ENCODE results near the gene AGA. TPM values are rescaled to one million over a fixed set of nuclear protein-coding genes. Genes with fewer than 3 reads are reported as not detected.
A peak's percentile ranks its signal among the peaks of the same experiment; 100 is the strongest.

AGA gene
- total and polyA plus RNA-seq, 10 of the 15 experiments (the other 5 are each of a cell fraction or from before 2014, with no cell fraction given) = 17.1 to 37.6 (median 24.5) TPM

DNA sequence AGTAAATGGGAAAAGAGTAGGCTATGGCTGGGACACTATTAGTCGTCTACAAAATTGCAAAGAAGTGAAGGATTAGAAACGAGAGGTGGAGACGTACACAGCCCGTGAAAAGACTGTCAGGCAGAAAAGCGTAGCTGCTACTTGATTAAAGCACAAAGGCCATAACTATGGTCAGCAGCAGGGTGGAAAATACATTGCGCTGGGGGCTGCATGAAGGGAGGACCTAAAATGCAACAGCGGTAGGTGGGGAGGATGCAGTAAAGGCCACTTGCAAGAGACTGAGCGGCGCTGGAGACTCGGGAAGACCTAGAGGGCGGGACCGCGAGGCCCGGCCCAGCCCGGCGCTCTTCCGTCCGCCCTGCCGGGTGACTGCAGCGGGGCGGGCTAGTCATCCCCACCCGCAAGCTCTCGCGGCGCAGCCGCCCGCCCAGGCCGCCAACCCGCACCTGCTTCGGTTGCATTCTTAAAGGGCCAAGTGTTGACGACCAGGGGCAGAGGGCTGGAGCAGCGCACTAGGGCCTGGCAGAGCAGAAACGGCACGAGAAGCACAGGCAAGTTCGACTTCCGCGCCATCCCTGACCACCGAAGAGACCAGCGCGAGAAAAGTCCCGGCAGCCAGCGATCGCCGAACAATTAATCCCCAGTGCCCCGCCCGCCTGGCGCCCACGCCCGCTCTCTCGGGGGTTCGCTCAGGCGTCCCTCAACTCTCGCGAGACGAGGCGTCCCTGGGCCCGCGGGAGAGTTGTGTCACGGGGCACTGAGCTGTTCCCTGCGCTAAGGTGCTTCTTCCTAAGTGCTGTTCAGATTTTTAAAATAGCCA lies at the start of gene AGA (continued):
- TF ChIP-seq SREBF1 (IDR thresholded peaks at IDR 0.05; ENCODE audit: low read length) = no peak
- TF ChIP-seq, protein P1, sequence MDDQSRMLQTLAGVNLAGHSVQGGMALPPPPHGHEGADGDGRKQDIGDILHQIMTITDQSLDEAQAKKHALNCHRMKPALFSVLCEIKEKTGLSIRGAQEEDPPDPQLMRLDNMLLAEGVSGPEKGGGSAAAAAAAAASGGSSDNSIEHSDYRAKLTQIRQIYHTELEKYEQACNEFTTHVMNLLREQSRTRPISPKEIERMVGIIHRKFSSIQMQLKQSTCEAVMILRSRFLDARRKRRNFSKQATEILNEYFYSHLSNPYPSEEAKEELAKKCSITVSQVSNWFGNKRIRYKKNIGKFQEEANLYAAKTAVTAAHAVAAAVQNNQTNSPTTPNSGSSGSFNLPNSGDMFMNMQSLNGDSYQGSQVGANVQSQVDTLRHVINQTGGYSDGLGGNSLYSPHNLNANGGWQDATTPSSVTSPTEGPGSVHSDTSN (IDR thresholded peaks at IDR 0.05; ENCODE audit: insufficient replicate concordance, low read depth, low read length) = no peak
- peak; percentile 68 to 89 for TF ChIP-seq BHLHE40 (IDR thresholded peaks at IDR 0.05; ENCODE audit: borderline replicate concordance in 1 of 2, low read depth in 2 of 2, low read length in 1 of 2)
- TF ChIP-seq, protein P2, sequence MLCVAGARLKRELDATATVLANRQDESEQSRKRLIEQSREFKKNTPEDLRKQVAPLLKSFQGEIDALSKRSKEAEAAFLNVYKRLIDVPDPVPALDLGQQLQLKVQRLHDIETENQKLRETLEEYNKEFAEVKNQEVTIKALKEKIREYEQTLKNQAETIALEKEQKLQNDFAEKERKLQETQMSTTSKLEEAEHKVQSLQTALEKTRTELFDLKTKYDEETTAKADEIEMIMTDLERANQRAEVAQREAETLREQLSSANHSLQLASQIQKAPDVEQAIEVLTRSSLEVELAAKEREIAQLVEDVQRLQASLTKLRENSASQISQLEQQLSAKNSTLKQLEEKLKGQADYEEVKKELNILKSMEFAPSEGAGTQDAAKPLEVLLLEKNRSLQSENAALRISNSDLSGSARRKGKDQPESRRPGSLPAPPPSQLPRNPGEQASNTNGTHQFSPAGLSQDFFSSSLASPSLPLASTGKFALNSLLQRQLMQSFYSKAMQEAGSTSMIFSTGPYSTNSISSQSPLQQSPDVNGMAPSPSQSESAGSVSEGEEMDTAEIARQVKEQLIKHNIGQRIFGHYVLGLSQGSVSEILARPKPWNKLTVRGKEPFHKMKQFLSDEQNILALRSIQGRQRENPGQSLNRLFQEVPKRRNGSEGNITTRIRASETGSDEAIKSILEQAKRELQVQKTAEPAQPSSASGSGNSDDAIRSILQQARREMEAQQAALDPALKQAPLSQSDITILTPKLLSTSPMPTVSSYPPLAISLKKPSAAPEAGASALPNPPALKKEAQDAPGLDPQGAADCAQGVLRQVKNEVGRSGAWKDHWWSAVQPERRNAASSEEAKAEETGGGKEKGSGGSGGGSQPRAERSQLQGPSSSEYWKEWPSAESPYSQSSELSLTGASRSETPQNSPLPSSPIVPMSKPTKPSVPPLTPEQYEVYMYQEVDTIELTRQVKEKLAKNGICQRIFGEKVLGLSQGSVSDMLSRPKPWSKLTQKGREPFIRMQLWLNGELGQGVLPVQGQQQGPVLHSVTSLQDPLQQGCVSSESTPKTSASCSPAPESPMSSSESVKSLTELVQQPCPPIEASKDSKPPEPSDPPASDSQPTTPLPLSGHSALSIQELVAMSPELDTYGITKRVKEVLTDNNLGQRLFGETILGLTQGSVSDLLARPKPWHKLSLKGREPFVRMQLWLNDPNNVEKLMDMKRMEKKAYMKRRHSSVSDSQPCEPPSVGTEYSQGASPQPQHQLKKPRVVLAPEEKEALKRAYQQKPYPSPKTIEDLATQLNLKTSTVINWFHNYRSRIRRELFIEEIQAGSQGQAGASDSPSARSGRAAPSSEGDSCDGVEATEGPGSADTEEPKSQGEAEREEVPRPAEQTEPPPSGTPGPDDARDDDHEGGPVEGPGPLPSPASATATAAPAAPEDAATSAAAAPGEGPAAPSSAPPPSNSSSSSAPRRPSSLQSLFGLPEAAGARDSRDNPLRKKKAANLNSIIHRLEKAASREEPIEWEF (IDR thresholded peaks at IDR 0.05; ENCODE audit: insufficient replicate concordance, low read depth, low read length) = peak; percentile 62
- TF ChIP-seq SIX5 (IDR thresholded peaks at IDR 0.05; ENCODE audit: low read depth, low read length, severe bottlenecking) = peak; percentile 7
- 0 out of 2 replicates have a peak, but pooled peaks have one; percentile 5 for TF ChIP-seq BCL11A (IDR thresholded peaks at IDR 0.05; ENCODE audit: low read depth, low read length)
- TF ChIP-seq SUPT20H (IDR thresholded peaks at IDR 0.05; ENCODE audit: borderline replicate concordance, control insufficient read depth, low read depth, low read length) = no peak
- TF ChIP-seq DPF2 (IDR thresholded peaks at IDR 0.05) = peak; percentile 90
- peak; percentile 99 for TF ChIP-seq CHD2 (IDR thresholded peaks at IDR 0.05; ENCODE audit: borderline replicate concordance, low read depth, low read length)
- TF ChIP-seq, protein P3, sequence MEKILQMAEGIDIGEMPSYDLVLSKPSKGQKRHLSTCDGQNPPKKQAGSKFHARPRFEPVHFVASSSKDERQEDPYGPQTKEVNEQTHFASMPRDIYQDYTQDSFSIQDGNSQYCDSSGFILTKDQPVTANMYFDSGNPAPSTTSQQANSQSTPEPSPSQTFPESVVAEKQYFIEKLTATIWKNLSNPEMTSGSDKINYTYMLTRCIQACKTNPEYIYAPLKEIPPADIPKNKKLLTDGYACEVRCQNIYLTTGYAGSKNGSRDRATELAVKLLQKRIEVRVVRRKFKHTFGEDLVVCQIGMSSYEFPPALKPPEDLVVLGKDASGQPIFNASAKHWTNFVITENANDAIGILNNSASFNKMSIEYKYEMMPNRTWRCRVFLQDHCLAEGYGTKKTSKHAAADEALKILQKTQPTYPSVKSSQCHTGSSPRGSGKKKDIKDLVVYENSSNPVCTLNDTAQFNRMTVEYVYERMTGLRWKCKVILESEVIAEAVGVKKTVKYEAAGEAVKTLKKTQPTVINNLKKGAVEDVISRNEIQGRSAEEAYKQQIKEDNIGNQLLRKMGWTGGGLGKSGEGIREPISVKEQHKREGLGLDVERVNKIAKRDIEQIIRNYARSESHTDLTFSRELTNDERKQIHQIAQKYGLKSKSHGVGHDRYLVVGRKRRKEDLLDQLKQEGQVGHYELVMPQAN (conservative IDR thresholded peaks at IDR 0.05) = peak; percentile 94
- TF ChIP-seq EGR1 (IDR thresholded peaks at IDR 0.05; ENCODE audit: borderline replicate concordance in 1 of 2, low read depth in 2 of 2, low read length in 2 of 2) = peak; percentile 25 to 97
- TF ChIP-seq, protein P4, sequence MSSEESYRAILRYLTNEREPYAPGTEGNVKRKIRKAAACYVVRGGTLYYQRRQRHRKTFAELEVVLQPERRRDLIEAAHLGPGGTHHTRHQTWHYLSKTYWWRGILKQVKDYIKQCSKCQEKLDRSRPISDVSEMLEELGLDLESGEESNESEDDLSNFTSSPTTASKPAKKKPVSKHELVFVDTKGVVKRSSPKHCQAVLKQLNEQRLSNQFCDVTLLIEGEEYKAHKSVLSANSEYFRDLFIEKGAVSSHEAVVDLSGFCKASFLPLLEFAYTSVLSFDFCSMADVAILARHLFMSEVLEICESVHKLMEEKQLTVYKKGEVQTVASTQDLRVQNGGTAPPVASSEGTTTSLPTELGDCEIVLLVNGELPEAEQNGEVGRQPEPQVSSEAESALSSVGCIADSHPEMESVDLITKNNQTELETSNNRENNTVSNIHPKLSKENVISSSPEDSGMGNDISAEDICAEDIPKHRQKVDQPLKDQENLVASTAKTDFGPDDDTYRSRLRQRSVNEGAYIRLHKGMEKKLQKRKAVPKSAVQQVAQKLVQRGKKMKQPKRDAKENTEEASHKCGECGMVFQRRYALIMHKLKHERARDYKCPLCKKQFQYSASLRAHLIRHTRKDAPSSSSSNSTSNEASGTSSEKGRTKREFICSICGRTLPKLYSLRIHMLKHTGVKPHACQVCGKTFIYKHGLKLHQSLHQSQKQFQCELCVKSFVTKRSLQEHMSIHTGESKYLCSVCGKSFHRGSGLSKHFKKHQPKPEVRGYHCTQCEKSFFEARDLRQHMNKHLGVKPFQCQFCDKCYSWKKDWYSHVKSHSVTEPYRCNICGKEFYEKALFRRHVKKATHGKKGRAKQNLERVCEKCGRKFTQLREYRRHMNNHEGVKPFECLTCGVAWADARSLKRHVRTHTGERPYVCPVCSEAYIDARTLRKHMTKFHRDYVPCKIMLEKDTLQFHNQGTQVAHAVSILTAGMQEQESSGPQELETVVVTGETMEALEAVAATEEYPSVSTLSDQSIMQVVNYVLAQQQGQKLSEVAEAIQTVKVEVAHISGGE (CRISPR knock-in tag; IDR thresholded peaks at IDR 0.05) = 0 out of 2 replicates have a peak, but pooled peaks have one; percentile 31
- TF ChIP-seq NR2C1 (IDR thresholded peaks at IDR 0.05) = 0 out of 2 replicates have a peak, but pooled peaks have one; percentile 14
- peak; percentile 95 for TF ChIP-seq RB1 (IDR thresholded peaks at IDR 0.05; ENCODE audit: borderline replicate concordance)
- TF ChIP-seq SREBF2 (IDR thresholded peaks at IDR 0.05; ENCODE audit: low read length) = peak; percentile 82
- TF ChIP-seq RCOR1 (conservative IDR thresholded peaks at IDR 0.05; ENCODE audit: low read depth, low read length) = 0 out of 2 replicates have a peak, but pooled peaks have one; percentile 95
